HG03095 (cell line): ENCODE data around the gene TTYH1.
"Not testable (repeated sequence)": the region's sequence is repeated elsewhere in the genome, so short reads cannot be mapped to it uniquely, and the experiment has no call there.

Source experiments
- ATAC-seq: cut with Tn5 transposase; IDR thresholded peaks from one replicate; pipeline ENCODE4 v1.9.1; 2021; ENCODE audit warnings: moderate library complexity; ENCODE audit not compliant: unreplicated experiment

TTYH1 gene

DNA sequence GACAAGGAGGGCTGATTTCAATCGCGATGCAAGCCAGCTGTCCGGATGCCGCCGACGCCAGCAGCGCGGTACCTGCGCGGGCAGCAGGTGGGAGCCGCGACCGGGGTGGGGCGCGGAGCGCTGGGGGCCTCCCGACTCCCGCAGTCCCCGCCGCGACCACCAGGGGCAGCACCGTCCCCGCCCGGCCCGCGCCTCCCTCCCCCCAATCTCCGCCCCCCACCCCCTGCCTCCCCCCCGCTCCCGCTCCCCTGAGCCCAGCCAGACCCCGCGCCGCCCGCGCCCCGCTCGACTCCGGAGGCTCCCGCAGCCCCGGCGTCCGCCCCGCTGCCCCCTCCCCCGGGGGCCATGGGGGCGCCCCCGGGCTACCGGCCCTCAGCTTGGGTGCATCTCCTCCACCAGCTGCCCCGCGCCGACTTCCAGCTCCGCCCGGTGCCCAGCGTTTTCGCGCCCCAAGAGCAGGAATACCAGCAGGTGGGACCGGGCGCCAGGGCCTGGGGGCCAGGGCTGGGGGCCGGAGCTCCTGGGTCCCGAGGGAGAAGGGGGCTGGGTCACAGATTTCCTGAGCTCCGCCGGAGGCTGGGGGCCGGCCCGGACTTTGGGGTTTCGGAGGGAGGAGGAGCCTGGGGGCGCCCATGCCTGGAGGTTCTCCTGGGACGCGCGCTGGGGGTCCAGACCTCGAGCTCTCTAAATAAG lies at the start of gene TTYH1:
TTYH1 (plus strand) TSS at position 257 of the 693 bp plus-strand sequence; CDS start at position 346, 89 bp downstream.
- no peak for ATAC-seq

DNA sequence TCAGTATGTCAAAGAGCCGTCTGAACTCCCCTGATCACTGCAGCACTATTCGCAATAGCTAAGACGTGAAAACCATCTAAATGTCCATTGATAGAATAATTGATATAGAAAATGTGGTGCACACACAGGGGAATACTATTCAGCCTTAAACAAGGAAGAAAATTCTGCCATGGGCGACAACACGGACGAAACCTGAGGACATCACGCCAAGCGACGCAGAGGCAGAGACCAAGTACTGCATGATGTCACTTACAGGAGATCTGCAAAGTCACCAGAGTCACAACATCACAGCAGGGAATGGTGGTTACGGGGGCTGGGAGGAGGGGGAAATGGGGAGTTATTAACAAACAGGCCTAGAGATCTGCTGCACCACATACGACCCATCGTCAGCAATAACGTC lies 49.5 kb upstream of the TTYH1 start:
- not testable (repeated sequence) for ATAC-seq

DNA sequence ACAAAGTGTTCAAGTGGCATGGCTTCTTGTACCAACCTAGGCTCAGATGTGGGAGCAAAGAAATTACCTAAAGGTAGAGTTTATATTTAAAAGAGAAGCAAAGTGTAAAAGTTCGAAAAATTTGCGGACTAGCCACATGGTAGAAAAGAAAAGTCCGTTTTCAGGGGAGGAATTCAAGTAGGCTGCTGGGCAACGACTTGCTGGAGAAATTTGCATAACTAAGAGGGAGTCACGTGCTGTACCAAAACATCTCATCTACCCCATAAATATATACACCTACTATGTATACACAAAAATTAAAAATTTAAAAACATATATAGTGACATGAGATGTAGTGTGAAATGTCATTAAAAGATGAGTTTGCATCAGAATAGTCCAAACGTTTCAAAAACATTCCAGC lies 48.5 kb upstream of the TTYH1 start:
- no peak for ATAC-seq

DNA sequence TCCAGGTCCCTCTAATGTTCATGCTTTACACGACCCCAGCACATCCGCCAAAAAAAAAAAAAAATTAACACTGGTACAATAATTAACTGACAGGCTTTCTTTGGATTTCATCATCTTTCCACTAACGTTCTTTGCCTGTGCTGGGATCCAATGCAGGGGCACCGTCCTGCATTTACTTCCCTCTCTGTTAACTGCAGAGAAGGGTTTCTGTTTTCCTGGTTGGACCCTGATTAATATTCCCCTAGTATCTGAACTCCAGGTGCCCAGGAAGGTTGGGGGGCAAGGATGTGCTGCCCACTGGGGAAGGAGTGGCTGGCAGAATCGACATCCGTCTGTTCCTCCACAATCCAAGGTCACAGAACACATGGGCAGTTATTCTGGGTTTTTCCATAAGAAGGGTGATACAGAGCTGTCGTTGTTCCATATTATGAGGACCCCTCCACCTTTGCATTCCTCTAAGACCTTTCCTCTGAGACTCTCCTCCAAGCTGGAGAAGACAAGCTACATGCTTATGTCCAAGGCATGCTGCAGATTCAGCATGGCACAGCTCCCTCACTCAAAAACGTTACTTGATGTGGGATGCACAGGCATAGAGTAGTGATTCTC lies 46.1 kb upstream of the TTYH1 start:
- ATAC-seq: no peak

DNA sequence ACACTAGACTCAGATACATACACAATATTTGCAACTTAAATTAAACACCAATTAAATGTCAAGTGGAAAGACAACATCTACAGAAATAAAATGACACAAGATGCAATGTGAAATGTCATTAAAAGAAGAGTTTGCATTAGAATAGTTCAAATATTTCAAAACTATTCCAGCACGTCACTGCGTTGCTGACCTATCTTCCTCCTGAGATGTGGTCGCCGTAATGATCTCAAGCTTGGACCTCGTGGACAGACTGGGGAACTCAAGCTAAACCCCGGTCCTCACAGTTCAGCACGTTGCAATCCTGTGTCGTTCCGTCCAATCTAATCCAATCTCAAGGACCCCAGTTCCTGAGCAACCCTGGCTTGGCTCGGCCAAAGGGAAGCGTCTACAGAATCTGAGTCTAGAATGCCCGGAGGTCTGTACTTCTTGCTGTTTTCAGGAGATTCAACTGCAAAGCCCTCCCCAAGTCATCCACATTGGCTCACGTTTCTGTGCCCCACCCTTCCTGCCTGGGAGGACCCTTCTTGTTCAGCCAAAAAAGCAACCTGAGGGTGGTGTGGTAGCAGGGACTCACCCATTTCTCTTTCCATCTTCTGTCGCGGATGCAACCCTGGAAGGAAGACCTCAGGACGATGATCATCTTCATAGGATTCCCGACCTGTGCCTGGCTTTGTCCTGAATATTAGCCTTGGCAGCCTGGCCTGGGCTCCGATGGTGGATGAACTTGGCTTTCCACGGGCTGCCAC lies 45.4 kb upstream of the TTYH1 start:
- ATAC-seq: not testable (repeated sequence)

DNA sequence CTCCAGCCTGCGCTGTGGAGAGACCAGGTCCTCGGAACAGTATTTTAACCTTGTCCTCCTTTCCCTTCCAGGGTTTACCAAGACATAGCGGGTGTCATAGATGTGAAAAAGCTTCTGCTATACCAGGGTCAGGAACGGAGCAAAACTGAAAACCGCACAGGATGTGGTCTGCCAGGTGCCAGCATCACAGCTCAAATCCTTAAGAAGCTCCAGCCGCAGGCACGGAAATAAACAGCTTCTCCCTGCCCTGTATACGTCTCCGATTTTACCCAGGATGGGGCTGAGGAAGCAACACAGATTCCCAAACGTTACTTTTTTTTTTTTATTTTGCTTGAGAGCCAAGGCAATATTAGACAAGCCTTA lies 44.8 kb upstream of the TTYH1 start:
- ATAC-seq: not testable (repeated sequence)

DNA sequence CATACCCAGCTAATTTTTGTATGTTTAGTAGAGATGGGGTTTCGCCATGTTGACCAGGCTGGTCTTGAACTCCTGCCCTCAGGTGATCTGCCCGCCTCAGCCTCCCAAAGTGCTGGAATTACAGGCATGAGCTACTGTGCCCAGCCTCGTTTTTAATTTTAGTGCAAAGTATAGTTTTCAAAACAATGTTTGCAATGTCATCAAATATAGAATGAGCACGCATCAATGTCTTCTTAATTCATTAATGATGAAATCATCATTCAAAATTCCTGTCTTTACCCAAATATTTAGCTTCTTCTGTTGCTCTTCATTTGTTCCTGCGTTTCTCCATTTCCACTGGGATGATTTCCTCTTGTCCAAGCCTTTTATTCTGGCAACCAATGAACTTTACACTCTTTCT lies 43.8 kb upstream of the TTYH1 start:
- ATAC-seq: not testable (repeated sequence)

DNA sequence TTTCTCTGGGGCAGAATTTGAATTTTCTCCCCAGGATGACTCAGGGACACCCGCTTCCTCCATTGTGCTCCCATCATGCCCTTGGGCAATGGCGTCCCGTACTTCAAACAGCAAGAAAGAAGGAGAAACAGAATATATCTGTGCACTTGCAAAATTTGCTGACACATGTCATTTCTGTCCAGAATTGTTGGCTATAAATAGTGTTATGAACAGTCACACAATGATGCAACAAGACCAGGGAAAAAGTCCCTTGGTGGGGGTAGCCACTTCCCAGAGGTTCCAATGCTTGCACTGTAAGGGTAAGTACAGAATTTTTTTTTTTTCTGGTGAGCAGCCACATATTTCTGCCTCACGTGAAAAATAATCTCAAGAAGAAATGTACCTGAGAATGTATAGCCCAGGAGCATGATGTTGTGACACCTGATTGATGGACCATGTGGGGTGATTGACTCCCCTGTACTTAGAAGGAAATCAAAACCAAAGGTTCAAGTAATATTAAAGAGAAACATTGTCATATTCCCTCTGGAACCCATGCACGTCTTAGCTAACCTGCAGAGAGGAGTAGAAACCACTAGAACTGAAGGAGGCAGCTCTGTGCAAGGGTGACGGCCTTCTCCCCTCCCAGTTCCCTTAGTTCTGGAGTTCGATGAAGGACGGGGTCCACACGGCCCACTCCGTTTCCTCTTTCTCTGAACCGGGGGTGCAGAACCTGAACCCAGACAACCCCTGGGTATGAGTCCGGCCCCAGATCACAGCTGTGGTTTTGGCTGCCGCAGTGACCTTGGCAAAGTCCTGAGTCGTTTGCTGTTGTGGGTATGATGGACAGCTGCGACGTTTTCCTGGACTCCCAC lies 41.3 kb upstream of the TTYH1 start:
- ATAC-seq: no peak

DNA sequence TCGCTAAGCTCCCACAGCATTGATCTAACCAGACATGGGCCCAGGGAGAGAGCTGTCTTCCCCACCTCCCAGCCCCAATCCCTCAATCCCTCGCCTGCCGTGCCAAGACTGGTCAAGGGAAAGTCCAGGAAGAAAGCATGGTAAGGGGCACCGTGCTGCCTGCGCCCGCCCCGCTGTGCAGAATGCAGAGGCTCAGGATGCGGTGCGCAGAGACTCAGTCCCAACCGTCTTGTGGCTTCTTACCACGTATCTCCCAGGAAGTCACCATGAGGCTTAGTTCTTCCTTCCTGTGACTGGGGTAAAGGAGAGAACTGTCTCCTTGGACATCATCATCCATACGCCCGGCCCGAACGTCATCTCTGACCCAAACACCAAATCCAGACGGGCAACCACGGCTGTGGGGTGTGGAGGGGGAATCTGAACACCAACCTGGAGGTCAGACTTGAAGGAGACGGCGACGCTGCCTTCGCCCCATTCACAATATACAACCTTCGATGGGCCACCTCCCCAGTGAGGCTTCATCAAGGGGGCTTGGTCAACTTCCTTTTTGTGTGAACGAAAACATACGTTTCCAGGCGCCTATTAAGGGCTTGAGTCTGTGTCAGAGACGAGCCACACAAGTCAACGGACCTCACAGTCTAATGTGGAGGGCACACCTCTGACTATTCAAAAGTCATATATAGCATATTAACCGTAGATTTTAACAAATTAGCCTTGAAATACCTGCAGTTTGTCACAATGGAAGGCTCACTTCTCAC lies 39.9 kb upstream of the TTYH1 start:
- ATAC-seq: not testable (repeated sequence)

DNA sequence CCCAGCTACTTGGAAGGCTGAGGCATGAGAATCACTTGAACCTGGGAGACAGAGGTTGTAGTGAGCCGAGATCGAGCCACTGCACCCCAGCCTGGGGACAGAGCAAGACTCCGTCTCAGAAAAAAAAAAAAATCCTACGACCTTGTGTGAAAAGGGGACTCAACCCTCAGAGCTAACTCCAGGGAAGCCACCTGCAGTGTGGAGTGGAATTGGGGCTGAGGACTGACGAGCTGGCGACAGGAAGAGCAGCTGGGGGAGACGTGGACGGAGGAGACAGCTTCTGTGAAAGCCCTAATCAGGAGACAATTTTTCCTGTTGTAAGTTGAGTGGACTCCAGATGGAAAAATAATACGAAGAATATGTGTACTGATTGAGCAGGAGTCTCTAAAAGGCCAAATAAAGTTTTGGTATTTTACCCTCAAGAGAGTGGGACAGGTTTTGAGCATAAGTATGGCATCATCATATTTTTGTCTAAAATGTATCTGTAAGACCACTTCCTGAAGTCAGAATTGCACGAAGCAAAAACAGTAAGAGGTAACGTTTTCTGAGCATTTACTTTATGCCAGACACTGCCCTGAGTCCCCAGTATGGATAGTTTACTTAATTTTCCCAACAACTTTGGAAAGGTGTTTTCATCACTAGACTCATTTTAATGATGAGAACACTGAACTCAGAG lies 38.5 kb upstream of the TTYH1 start:
- no peak for ATAC-seq

DNA sequence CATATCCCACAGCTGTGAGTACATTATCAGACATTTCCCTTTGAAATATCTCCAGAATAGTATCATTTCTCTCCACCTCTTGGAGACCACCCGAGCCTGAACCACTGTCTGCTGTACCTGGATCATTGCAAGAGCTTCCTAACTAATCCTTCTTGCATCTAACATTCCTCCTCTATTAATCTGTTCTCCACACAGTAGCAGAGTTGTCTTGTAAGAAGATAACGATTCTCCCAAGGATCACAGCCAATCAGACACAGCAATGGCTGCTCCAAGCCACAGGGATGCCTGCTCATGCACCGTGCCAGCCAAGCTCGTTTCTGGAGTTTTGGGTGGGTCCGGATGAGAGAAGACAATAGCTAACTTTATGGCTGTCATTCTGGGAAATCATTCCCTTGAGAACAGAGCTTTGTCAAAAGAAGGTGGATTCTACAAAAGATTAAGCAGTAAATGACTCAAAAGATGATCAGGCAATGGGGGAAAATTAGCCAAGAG lies 36.0 kb upstream of the TTYH1 start:
- no peak for ATAC-seq

DNA sequence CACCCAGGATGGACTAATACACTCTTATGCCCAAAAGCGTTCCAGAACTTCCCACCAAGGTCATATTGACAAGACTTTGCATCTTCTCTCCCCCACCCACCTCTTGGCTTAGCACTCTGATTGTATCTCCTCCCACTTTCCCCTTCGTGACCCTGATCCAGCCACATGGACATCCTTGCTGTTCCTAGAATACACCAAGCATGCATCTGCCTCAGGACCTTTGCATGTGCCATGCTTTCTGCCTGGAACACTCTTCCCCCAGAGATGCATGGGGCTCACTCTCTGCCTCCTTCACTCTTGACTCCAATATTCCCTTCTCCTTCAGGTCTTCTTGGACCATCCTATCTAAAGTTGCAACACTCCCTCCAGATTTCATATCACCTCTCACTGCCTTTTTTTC lies 34.4 kb upstream of the TTYH1 start:
- no peak for ATAC-seq

DNA sequence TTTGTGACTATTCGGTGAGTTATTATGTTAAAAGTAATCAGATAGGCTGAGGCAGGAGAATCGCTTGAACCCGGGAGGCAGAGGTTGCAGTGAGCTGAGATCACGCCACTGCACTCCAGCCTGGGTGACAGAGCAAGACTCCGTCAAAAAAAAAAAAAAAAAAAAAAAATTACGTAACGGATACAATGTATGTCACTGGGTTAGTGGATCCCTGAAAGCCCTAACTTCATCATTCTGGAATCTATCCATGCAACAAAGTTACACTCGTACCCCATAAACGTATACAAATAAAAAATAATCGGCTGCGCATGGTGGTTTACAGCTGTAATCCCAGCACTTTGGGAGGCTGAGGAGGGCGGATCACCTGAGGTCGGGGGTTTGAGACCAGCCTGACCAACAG lies 33.2 kb upstream of the TTYH1 start:
- not testable (repeated sequence) for ATAC-seq

DNA sequence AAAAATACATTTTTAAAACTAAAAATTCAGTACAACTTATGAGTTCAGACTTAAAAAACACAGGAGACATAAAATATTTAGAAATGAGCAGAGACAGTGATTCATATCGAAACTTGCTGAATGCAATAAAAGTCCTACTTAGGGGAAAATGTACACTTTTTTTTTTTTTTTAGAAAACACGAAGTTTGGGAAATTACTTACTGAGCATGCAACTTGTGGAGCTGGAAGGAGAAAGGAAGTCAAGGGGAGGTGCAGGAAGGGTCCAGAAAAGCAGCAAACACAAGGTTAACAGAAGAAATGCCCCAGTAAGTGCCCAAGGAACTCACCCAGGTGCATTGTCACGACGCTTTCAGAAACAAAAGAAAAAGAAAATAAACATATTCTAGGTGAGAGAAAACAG lies 31.9 kb upstream of the TTYH1 start:
- ATAC-seq: no peak

DNA sequence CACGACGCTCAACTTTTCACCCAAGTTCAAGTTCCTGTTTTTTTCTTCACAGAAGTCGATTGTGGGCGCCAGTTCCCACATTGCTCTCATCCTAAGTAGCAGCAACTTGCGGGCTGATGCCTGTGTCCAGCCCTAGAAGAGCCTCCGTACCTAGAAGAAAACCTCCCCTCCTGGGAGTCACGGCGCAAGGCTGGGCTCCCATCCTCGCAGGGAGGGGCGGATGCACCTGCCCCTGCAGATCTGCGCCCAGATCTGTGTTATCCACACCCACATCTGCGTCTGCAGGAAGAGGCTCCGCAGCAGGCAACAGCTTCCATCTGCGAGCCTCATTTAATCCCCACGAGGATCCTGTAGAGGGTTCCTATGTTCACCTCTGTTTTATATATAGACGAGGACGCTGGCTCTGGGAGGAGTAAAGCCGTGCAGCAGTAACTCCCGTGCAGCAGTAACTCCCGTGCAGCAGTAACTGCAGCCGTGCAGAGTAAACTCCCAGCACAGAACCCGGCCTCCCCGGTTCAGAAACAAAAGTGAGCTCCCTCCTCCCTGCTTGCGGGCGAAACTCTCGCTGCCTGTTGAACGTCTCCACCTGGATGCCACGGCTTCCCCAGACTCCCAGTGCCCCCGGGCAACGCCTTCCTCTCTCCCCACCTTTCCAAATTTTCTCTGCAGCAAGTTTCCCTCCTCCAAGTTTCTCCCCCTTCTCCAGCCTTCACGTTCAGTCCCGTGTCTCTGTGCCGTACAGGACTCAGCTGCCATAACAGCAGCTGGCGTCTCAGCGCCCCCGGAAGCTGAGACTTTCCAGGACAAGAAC lies 27.1 kb upstream of the TTYH1 start:
- ATAC-seq: no peak

DNA sequence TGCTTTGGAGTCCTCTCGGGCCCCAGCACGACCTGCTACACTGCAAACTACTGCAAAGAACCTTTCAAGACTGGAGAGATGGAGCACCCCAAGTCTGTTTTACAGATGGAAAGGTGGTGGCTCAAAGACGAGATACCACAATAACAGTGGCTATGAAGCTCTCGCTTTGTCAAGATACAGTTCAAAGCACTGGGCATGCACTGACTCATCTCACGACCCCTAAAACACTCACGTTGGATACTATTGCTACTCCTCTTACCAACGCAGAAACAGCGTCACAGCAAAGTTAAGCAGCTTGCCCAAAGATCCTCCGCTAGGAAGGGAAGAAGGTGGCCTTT lies 26.5 kb upstream of the TTYH1 start:
- no peak for ATAC-seq

DNA sequence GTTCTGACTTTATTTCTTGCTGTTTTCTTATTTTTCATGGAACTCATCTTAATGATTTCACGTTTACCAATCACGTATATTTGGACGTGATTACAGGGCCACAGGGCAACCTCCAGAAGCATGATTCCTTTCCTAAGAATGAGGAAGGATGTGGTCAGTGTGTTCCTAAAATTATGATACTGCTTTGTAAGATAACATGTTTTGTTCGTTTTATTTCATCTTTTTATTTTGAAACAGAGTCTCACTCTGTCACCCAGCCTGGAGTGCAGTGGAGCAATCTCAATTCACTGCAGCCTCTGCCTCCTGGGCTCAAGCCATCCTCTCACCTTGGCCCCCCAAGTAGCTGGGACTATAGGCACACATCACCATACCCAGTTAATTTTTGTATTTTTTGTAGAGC lies 25.7 kb upstream of the TTYH1 start:
- ATAC-seq: no peak

DNA sequence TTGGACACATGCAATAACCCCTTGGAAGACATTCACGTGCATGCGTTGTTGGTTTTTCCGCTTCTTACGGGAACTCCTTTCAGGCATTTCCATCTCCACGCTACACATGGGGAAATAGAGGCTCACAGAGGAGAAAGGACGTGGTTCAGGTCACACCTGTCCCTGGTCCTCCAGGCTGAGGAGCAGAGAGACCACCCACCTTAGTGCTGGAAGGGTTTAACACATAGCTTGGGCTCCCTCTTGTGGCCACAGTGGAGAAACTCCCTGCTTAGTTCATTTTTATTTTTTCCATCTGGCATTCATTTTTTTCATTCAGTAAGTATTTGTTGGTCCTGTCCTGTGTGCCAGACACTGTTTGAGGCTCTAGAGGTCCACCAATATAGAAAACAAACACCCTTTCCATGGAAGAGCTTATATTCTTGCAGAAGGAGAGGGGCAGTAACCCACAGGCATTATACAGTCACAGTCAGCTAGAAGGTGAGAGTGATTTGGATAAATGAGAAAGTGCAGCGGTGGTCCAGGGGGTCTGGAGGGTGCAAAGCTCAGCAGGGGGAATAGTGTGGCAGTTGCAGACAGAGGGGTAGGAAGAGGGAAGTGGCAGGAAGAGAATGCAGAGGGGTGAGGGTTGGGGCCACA lies 24.2 kb upstream of the TTYH1 start:
- no peak for ATAC-seq
